PC-3 (cell line): ENCODE results near the gene NDRG2.

Source experiments
- EZH2phosphoT487 ChIP-seq: fragments of 300-600 bp; sonication (generic); IDR thresholded peaks from 2 replicates; pipeline ENCODE4 v1.6.1; 2018; ENCODE audit warnings: mild to moderate bottlenecking, antibody characterized with exemption, low read length, borderline replicate concordance
- TF ChIP-seq, protein P1 (sequence below): fragments of 300-600 bp; sonication (generic); conservative IDR thresholded peaks from 2 replicates; pipeline ENCODE4 v1.5.1; 2017; ENCODE audit warnings: antibody characterized with exemption, low read depth, mild to moderate bottlenecking, low read length

DNA sequence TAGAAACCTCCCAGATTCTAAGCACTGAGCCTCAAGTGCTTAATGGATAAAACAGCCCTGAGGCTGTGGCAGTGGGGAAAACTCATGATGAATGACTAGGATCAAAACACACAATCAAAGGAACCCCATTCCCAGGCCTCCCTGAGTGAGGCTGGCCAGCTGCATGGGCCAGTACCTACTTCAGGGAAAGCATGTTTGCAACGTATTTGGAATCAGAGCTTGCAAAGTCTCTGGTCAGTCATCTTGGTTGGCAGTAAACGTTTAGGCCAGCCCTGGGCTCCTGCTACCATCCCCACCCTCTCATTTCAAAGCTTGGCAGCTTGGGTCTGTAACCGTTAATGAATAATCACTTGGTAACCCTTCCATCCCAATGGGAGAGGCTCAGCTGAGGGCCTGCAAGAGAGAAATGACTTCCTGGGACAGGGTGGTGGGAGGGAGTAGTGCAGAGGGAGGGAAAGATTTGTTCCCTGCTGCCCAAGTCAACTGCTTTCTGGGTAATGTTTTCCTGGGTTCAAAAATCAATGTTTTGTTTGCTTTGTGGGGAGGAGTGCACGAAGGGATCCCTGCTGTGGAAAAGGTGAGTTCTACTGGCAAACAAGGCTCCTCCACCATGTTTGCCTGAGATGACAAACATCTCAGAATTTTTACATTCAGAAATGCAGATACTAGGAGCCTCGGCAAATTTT lies 30.7 kb upstream of the NDRG2 start:
- TF ChIP-seq, protein P1, sequence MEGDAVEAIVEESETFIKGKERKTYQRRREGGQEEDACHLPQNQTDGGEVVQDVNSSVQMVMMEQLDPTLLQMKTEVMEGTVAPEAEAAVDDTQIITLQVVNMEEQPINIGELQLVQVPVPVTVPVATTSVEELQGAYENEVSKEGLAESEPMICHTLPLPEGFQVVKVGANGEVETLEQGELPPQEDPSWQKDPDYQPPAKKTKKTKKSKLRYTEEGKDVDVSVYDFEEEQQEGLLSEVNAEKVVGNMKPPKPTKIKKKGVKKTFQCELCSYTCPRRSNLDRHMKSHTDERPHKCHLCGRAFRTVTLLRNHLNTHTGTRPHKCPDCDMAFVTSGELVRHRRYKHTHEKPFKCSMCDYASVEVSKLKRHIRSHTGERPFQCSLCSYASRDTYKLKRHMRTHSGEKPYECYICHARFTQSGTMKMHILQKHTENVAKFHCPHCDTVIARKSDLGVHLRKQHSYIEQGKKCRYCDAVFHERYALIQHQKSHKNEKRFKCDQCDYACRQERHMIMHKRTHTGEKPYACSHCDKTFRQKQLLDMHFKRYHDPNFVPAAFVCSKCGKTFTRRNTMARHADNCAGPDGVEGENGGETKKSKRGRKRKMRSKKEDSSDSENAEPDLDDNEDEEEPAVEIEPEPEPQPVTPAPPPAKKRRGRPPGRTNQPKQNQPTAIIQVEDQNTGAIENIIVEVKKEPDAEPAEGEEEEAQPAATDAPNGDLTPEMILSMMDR: no peak
- no peak for TF ChIP-seq EZH2phosphoT487
